Hepatocyte (in vitro differentiated cells): ENCODE data around the gene APOL2.

Source experiments
- CTCF ChIP-seq: fragments of 200-600 bp; sonication (generic); IDR thresholded peaks from 2 replicates; pipeline ENCODE4 v1.5.1; 2016; ENCODE audit warnings: antibody characterized with exemption, mild to moderate bottlenecking; ENCODE audit not compliant: poor library complexity
- EZH2 ChIP-seq: fragments of 200-600 bp; sonication (generic); IDR thresholded peaks from 2 replicates; pipeline ENCODE4 v1.6.1; 2016; ENCODE audit warnings: antibody characterized with exemption, mild to moderate bottlenecking, borderline replicate concordance
- EZH2phosphoT487 ChIP-seq: fragments of 200-600 bp; sonication (generic); IDR thresholded peaks from one replicate; pipeline ENCODE4 v1.6.1; 2018; ENCODE audit warnings: antibody characterized with exemption, mild to moderate bottlenecking, low read depth, moderate library complexity; ENCODE audit not compliant: unreplicated experiment, severe bottlenecking

- TF ChIP-seq CTCF, result no peak
- no peak for TF ChIP-seq EZH2phosphoT487
- TF ChIP-seq EZH2, result no peak
Measured at GRCh38 chr22:36288571-36289405, 49.5 kb upstream of the APOL2 start.
